KBM-7 (cell line): ENCODE results near the gene ARHGEF16.

ENCODE experiments used
- DNase-seq: peaks from one replicate; pipeline ENCODE4 v3.0.0-alpha.2; 2015
- in situ Hi-C: fragments of 300-500 bp; cut with MboI; formaldehyde crosslinking; loops from 2 replicates; pipeline ENCODE4 v1.14.3; 2020; ENCODE audit warnings: low sequenced_read_pairs, low pct_unique_long_range_greater_than_20kb, mixed read lengths

Gene ARHGEF16

GRCh38 chr1:3522564-3523265 lies 68.2 kb downstream of the ARHGEF16 start:
- DNase-seq, result no peak
- in situ Hi-C loops, result no loop called here

- DNase-seq, result no peak
- in situ Hi-C loops, result no loop called here
These were observed 69.5 kb downstream of the ARHGEF16 start for GRCh38 chr1:3523980-3524379.

GRCh38 chr1:3524556-3525203 lies 70.2 kb downstream of the ARHGEF16 start:
- DNase-seq, result no peak
- in situ Hi-C loops, result no loop called here

GRCh38 chr1:3525551-3526482 lies 71.4 kb downstream of the ARHGEF16 start:
- no peak for DNase-seq
- in situ Hi-C loops, result no loop called here

- DNase-seq, result no peak
- in situ Hi-C loops, result no loop called here
These were observed 73.3 kb downstream of the ARHGEF16 start for GRCh38 chr1:3527774-3528173.

GRCh38 chr1:3529099-3529729 lies 74.7 kb downstream of the ARHGEF16 start:
- in situ Hi-C loops, result no loop called here
- DNase-seq, result no peak

- DNase-seq, result no peak
- in situ Hi-C loops, result no loop called here
These were observed 75.8 kb downstream of the ARHGEF16 start for GRCh38 chr1:3530086-3530925.
